SW 1271 (cell line): ENCODE results near the gene CHIT1.

ENCODE experiments used
- DNase-seq, 2 experiments: peaks; one replicate each; lab custom pipeline; 2025; lab: John Stamatoyannopoulos, UW

CHIT1 gene

GRCh38 chr1:203188686-203189232 is 40.7 kb downstream of the CHIT1 start:
- no peak for DNase-seq

GRCh38 chr1:203187689-203188264 is 41.7 kb downstream of the CHIT1 start:
- DNase-seq = no peak

GRCh38 chr1:203187304-203187685 is 42.2 kb downstream of the CHIT1 start:
- no peak for DNase-seq

- DNase-seq = no peak
Observed at GRCh38 chr1:203186446-203187303, 42.8 kb downstream of the CHIT1 start, which contains the start of gene CHI3L1. CHI3L1 (minus strand) TSS chr1:203186704; CDS start chr1:203186623, 81 bp downstream.

GRCh38 chr1:203186091-203186445 is 43.4 kb downstream of the CHIT1 start:
- DNase-seq = no peak

- DNase-seq = no peak
Observed at GRCh38 chr1:203185585-203185984, 43.9 kb downstream of the CHIT1 start.

GRCh38 chr1:203185061-203185461 is 44.4 kb downstream of the CHIT1 start:
- DNase-seq = no peak

- no peak for DNase-seq
Observed at GRCh38 chr1:203184467-203184866, 45.0 kb downstream of the CHIT1 start.

GRCh38 chr1:203183828-203184227 is 45.6 kb downstream of the CHIT1 start:
- DNase-seq = no peak

- no peak for DNase-seq
Observed at GRCh38 chr1:203182387-203182953, 47.0 kb downstream of the CHIT1 start.

- no peak for DNase-seq
Observed at GRCh38 chr1:203181586-203182386, 47.7 kb downstream of the CHIT1 start.

GRCh38 chr1:203180611-203181330 is 48.7 kb downstream of the CHIT1 start:
- no peak for DNase-seq

- DNase-seq = no peak
Observed at GRCh38 chr1:203179667-203180005, 49.8 kb downstream of the CHIT1 start.

- DNase-seq = no peak
Observed at GRCh38 chr1:203178821-203179666, 50.4 kb downstream of the CHIT1 start.

GRCh38 chr1:203178083-203178482 is 51.4 kb downstream of the CHIT1 start:
- no peak for DNase-seq

- peak in 1 of 2 experiments; percentile 1 for DNase-seq
Observed at GRCh38 chr1:203177470-203178039, 51.9 kb downstream of the CHIT1 start.

GRCh38 chr1:203177036-203177405 is 52.5 kb downstream of the CHIT1 start:
- no peak for DNase-seq

GRCh38 chr1:203176273-203177035 is 53.0 kb downstream of the CHIT1 start:
- DNase-seq = no peak

- DNase-seq = no peak
Observed at GRCh38 chr1:203175827-203176241, 53.6 kb downstream of the CHIT1 start.
